Liver (tissue), 9 donors: ENCODE results near the gene KAT6B. TPM values are rescaled to one million over a fixed set of nuclear protein-coding genes. Genes with fewer than 3 reads are reported as not detected.

Experiments
- DNase-seq: peaks from one replicate; pipeline ENCODE4 v3.0.0-alpha.2; 2017; ENCODE audit warnings: low spot score
- H3K27ac ChIP-seq, 2 donors: one replicate each; pipeline ENCODE4 v1.7.0; 2013; ENCODE audit warnings: inconsistent platforms in 2 of 2, low read length in 2 of 2, control low read depth in 1 of 2, low read depth in 1 of 2, mild to moderate bottlenecking in 1 of 2
- H3K27me3 ChIP-seq, 4 donors: one replicate each; pipeline versions ENCODE4 v1.6.1 to v1.7.0; 2013; ENCODE audit warnings: low read length in 3 of 4, inconsistent platforms in 1 of 4, mild to moderate bottlenecking in 1 of 4, moderate library complexity in 1 of 4; ENCODE audit not compliant: control insufficient read depth in 4 of 4, insufficient read depth in 4 of 4
- H3K36me3 ChIP-seq, 4 donors: one replicate each; pipeline versions ENCODE4 v1.6.1 to v1.7.0; 2013; ENCODE audit warnings: low read length in 3 of 4, mild to moderate bottlenecking in 3 of 4, low read depth in 1 of 4, moderate library complexity in 1 of 4; ENCODE audit not compliant: control insufficient read depth in 4 of 4, insufficient read depth in 3 of 4
- H3K4me1 ChIP-seq, 4 donors: one replicate each; pipeline versions ENCODE4 v1.6.1 to v1.7.0; 2013; ENCODE audit warnings: low read length in 3 of 4, mild to moderate bottlenecking in 3 of 4, moderate library complexity in 1 of 4; ENCODE audit not compliant: control insufficient read depth in 4 of 4, insufficient read depth in 4 of 4
- H3K4me3 ChIP-seq, 3 donors: one replicate each; pipeline versions ENCODE4 v1.6.1 to v1.7.0; 2013; ENCODE audit warnings: low read length in 3 of 3, control low read depth in 1 of 3, low read depth in 1 of 3, mild to moderate bottlenecking in 1 of 3
- H3K9ac ChIP-seq, 2 donors: one replicate each; pipeline ENCODE4 v1.7.0; 2013; ENCODE audit warnings: low read length in 2 of 2, mild to moderate bottlenecking in 2 of 2, moderate library complexity in 2 of 2, control low read depth in 1 of 2, low read depth in 1 of 2
- H3K9me3 ChIP-seq, 4 donors: one replicate each; pipeline versions ENCODE4 v1.6.1 to v1.7.0; 2013; ENCODE audit warnings: low read length in 3 of 4; ENCODE audit not compliant: control insufficient read depth in 4 of 4
- ATF3 ChIP-seq: IDR thresholded peaks from 2 replicates; pipeline ENCODE4 v1.6.1; 2016; ENCODE audit warnings: antibody characterized with exemption
- CTCF ChIP-seq: fragments of 150-350 bp; IDR thresholded peaks from 2 replicates; pipeline ENCODE4 v1.5.1; 2017; ENCODE audit warnings: improper control_type of control experiment, low read depth, low read length; ENCODE audit not compliant: missing input control
- EGR1 ChIP-seq, 2 donors: IDR thresholded peaks; 2 replicates each; pipeline ENCODE4 v1.6.1; 2016 to 2018; ENCODE audit warnings: antibody characterized with exemption in 2 of 2, low read depth in 2 of 2
- FOXA1 ChIP-seq: IDR thresholded peaks from 2 replicates; pipeline ENCODE4 v1.6.1; 2016; ENCODE audit warnings: antibody characterized with exemption
- FOXA2 ChIP-seq: IDR thresholded peaks from 2 replicates; pipeline ENCODE4 v1.6.1; 2016; ENCODE audit warnings: antibody characterized with exemption
- GABPA ChIP-seq, 2 donors: IDR thresholded peaks in 1 of 2; conservative IDR thresholded peaks in 1 of 2; 2 replicates each; pipeline ENCODE4 v1.6.1; 2016; ENCODE audit warnings: antibody characterized with exemption in 2 of 2, mild to moderate bottlenecking in 1 of 2, moderate library complexity in 1 of 2
- HNF4G ChIP-seq: IDR thresholded peaks from 2 replicates; pipeline ENCODE4 v1.6.1; 2016; ENCODE audit warnings: antibody characterized with exemption
- MAX ChIP-seq: IDR thresholded peaks from 2 replicates; pipeline ENCODE4 v1.6.1; 2016; ENCODE audit warnings: antibody characterized with exemption
- NR2F2 ChIP-seq: IDR thresholded peaks from 2 replicates; pipeline ENCODE4 v1.6.1; 2016; ENCODE audit warnings: antibody characterized with exemption
- RAD21 ChIP-seq, 2 donors: IDR thresholded peaks; 2 replicates each; pipeline ENCODE4 v1.6.1; 2016; ENCODE audit warnings: antibody characterized with exemption in 2 of 2, mild to moderate bottlenecking in 2 of 2
- REST ChIP-seq: IDR thresholded peaks from 2 replicates; pipeline ENCODE4 v1.6.1; 2016; ENCODE audit warnings: antibody characterized with exemption, mild to moderate bottlenecking
- RXRA ChIP-seq, 2 donors: IDR thresholded peaks; 2 replicates each; pipeline ENCODE4 v1.6.1; 2017 to 2018; ENCODE audit warnings: antibody characterized with exemption in 2 of 2, mild to moderate bottlenecking in 1 of 2
- SP1 ChIP-seq: IDR thresholded peaks from 2 replicates; pipeline ENCODE4 v1.6.1; 2018; ENCODE audit warnings: antibody characterized with exemption, mild to moderate bottlenecking
- TAF1 ChIP-seq: conservative IDR thresholded peaks from 2 replicates; pipeline ENCODE4 v1.6.1; 2016; ENCODE audit warnings: antibody characterized with exemption, mild to moderate bottlenecking
- YY1 ChIP-seq: IDR thresholded peaks from 2 replicates; pipeline ENCODE4 v1.6.1; 2016; ENCODE audit warnings: antibody characterized with exemption, mild to moderate bottlenecking
- ZBTB33 ChIP-seq: IDR thresholded peaks from 2 replicates; pipeline ENCODE4 v1.6.1; 2016; ENCODE audit warnings: antibody characterized with exemption
- WGBS: extraction: QIAGEN DNeasy Blood & Tissue Kit; methylation state at CpG from one replicate; pipeline ENCODE4 v1.1.7; 2013; 5-methylcytosine and 5-hydroxymethylcytosine counted together
- polyA plus RNA-seq, 2 donors: library from polyadenylated mRNA; stranded (reverse) in 1 of 2; unstranded in 1 of 2; fragments of 200-250 nt in 1 of 2; fragments of >200 nt in 1 of 2; fragmentation: Nextera tagmentation in 1 of 2; extraction: Ambion mirVana in 1 of 2; gene quantifications; one replicate each; pipeline versions ENCODE4 v1.2.1 to v1.2.3, GENCODE V29; 2013 to 2015
- total RNA-seq, 2 donors: library from RNA; depleted of rRNA; stranded (reverse); fragments of >200 nt; gene quantifications; one replicate each; pipeline ENCODE4 v1.2.3, GENCODE V29; 2014
- donor health status: healthy.
- donor health status: healthy.
- donor health status: healthy.
- donor health status: healthy.
- donor health status: healthy.

The KAT6B gene
- total and polyA plus RNA-seq, 4 donors, result 2.0 to 21.2 (median 8.8) TPM

- H3K4me3 ChIP-seq, result no peak overlapping the region
- H3K27me3 ChIP-seq, result no peaks in the 10 kb centered on the region
- H3K36me3 ChIP-seq, result no peaks in the 10 kb centered on the region
- no peaks in the 10 kb centered on the region for H3K9me3 ChIP-seq
- TF ChIP-seq EGR1 (IDR thresholded peaks at IDR 0.05; ENCODE audit: low read depth in 2 of 2) (no peak), TAF1 (no peak), FOXA2 (no peak)
- no peak overlapping the region for H3K27ac ChIP-seq
- 92% methylated on average over 1 of the region's 1 CpG for WGBS
- peaks cover 0 to 8% (median 4%) of the 10 kb centered on the region in 4 donors for H3K4me1 ChIP-seq
- H3K9ac ChIP-seq, result no peak overlapping the region
- DNase-seq, result no peak
Measured at GRCh38 chr10:74870191-74870590, 43.8 kb downstream of the KAT6B start.

- Histone ChIP-seq H3K27ac (no peak overlapping the region), H3K9ac (no peak overlapping the region), H3K27me3 (no peaks in the 10 kb centered on the region), H3K4me1 (peaks cover 0 to 17% (median 5%) of the 10 kb centered on the region in 4 donors), H3K4me3 (no peak overlapping the region), H3K9me3 (no peaks in the 10 kb centered on the region), H3K36me3 (no peaks in the 10 kb centered on the region)
- TF ChIP-seq NR2F2 (no peak), MAX (no peak), TAF1 (no peak), YY1 (no peak), RXRA (IDR thresholded peaks at IDR 0.05) (no peak), FOXA1 (no peak), REST (no peak), CTCF (no peak), ZBTB33 (no peak), RAD21 (IDR thresholded peaks at IDR 0.05) (no peak), SP1 (no peak), EGR1 (IDR thresholded peaks at IDR 0.05; ENCODE audit: low read depth in 2 of 2) (no peak), GABPA (IDR thresholded peaks at IDR 0.05 in 1 of 2, conservative IDR thresholded peaks at IDR 0.05 in 1 of 2) (no peak), FOXA2 (no peak), ATF3 (no peak), HNF4G (no peak)
- 86% methylated on average over 5 of the region's 5 CpGs for WGBS
- no peak for DNase-seq
Measured at GRCh38 chr10:74871595-74872382, 45.4 kb downstream of the KAT6B start.
